Brain microvascular endothelial cell (primary cell): ENCODE measurements around the gene TMEM130.

Experiments used
- DNase-seq: peaks from one replicate; pipeline ENCODE4 v3.0.0-alpha.2; 2020
- H3K27ac ChIP-seq: fragments of 250-450 bp; sonication (Bioruptor Pico); 2 replicates; pipeline ENCODE4 v1.5.1; 2020; ENCODE audit warnings: mild to moderate bottlenecking, moderate library complexity
- H3K27me3 ChIP-seq: fragments of 250-450 bp; sonication (Bioruptor Pico); replicated peaks from 2 replicates; pipeline ENCODE4 v1.5.1; 2020; ENCODE audit warnings: mild to moderate bottlenecking
- H3K36me3 ChIP-seq: fragments of 250-450 bp; sonication (Bioruptor Pico); replicated peaks from 2 replicates; pipeline ENCODE4 v1.5.1; 2020; ENCODE audit warnings: mild to moderate bottlenecking
- H3K4me3 ChIP-seq: 2 replicates; pipeline ENCODE4 v1.5.1; 2011; ENCODE audit warnings: low read depth, mild to moderate bottlenecking, control low read depth, low read length, moderate library complexity
- in situ Hi-C: cut with HindIII; loops from 2 replicates; pipeline ENCODE4 v1.10.0; 2017; ENCODE audit warnings: low sequenced_read_pairs, low pct_ligation_motif_present
- TF ChIP-seq, protein P1 (sequence below): IDR thresholded peaks from 2 replicates; pipeline ENCODE4 v1.5.1; 2011; ENCODE audit warnings: low read depth, mild to moderate bottlenecking, moderate library complexity, low read length, control low read depth, inconsistent platforms; ENCODE audit errors: missing control alignments

TMEM130 gene

GRCh38 chr7:98802088-98802780 lies 67.6 kb downstream of the TMEM130 start:
- Histone ChIP-seq H3K27me3 (no peaks in the 10 kb centered on the region), H3K27ac (no peak overlapping the region), H3K36me3 (no peaks in the 10 kb centered on the region), H3K4me3 (no peak overlapping the region)
- TF ChIP-seq, protein P1, sequence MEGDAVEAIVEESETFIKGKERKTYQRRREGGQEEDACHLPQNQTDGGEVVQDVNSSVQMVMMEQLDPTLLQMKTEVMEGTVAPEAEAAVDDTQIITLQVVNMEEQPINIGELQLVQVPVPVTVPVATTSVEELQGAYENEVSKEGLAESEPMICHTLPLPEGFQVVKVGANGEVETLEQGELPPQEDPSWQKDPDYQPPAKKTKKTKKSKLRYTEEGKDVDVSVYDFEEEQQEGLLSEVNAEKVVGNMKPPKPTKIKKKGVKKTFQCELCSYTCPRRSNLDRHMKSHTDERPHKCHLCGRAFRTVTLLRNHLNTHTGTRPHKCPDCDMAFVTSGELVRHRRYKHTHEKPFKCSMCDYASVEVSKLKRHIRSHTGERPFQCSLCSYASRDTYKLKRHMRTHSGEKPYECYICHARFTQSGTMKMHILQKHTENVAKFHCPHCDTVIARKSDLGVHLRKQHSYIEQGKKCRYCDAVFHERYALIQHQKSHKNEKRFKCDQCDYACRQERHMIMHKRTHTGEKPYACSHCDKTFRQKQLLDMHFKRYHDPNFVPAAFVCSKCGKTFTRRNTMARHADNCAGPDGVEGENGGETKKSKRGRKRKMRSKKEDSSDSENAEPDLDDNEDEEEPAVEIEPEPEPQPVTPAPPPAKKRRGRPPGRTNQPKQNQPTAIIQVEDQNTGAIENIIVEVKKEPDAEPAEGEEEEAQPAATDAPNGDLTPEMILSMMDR = no peak
- peak; percentile 22 for DNase-seq
- in situ Hi-C loops = no loop called here

DNA sequence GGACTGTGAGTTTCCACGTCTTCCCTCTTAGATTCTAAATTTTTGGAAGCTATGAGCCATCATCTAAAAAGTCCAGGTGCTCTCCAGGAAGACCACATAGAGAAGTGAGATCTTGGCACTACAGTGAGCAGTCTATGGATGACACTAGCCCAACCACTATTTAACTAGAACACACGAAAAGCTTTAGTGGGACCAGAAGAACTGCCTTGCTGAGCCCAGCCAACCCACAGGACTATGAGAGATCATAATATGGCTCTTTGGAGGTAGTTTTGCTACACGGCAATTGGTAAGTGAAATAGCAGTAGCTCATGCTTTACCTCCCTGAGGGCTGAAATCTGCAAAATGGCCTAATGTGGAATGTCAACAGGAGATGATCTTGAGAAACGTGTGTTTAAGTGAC lies 68.8 kb downstream of the TMEM130 start:
- Histone ChIP-seq H3K27ac (no peak overlapping the region), H3K27me3 (no peaks in the 10 kb centered on the region), H3K4me3 (no peak overlapping the region), H3K36me3 (no peaks in the 10 kb centered on the region)
- no peak for DNase-seq
- TF ChIP-seq, protein P1 = no peak
- in situ Hi-C loops = no loop called here

DNA sequence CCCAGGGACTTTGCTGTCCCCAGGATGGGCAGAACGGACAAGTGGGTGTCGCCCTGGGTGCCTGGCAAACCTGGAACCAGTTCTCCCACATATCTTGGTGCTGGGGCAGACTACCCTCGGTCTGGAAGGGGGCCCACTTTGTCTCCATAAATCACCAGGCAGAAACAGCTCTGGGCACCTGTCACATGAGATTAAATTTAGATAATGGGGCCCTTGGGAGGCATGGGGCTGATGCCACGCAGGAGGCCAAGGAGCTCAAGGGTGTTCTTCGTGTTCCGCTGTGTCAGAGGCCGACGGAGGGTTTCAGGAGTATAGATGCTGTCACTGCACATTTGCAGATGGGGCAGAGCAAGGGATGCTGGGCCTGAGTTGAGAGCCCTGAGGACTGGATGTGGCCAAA lies 72.7 kb downstream of the TMEM130 start:
- Histone ChIP-seq H3K36me3 (no peaks in the 10 kb centered on the region), H3K27me3 (no peaks in the 10 kb centered on the region), H3K27ac (no peak overlapping the region), H3K4me3 (no peak overlapping the region)
- in situ Hi-C loops = no loop called here
- TF ChIP-seq, protein P1 = no peak
- DNase-seq = no peak
